ENCODE measurements around the gene SLC6A11. TPM values are rescaled to one million over a fixed set of nuclear protein-coding genes. Genes with fewer than 3 reads are reported as not detected.

SLC6A11 gene
- total and polyA plus RNA-seq, 2 donors (not counting 3 experiments of a cell fraction or from before 2014, with no cell fraction given): not detected

DNA sequence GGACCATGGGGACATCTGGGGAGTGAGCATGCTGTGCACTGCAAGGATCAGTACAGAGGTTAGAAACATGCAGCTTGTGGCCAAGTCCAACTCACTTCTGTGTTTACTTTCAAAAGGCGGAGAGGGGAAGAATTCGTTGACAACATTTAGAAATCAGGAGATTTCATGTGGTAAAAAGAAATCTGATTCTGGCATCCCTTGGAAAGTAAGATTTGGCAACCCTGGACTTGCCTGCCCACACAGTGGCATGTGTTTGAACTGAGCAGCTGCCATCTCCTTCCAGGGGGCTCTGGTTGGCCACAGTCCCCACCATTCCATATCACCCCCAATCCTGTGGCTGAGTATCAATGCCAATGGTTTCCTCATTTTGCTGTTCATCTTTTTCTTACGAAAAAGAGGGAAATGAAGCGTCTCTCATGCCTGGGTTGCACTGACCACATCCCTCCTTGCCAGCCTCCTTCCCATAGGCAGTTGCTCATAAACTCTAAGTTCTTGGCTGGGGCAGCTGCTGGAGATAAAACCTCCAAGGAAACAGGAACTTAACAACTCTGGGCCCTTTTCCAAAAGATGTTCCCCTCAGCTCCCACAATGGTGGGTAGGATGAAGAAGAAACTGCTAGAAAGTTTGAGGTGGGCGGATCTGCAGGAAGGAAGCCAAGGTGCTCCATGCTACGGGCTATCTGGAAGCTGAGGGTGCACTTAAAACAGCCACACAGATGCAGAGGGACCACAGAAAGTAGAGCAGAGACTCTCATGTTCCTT lies 29.2 kb downstream of the SLC6A11 start:
- dilution Hi-C loops (cut with MboI; ENCODE audit: extremely low pct_ligation_motif_present, low sequenced_read_pairs): no loop called here
- no peak overlapping the region for H2AFZ ChIP-seq (ENCODE audit: low read depth, low read length)
- no peaks in the 10 kb centered on the region for H3K36me3 ChIP-seq (ENCODE audit: control insufficient read depth in 2 of 2, extremely low read depth in 1 of 2, insufficient read depth in 2 of 2, low read length in 2 of 2)
- H3K4me1 ChIP-seq (ENCODE audit: control insufficient read depth, extremely low read depth, insufficient read depth, low read length): no peaks in the 10 kb centered on the region
- ChIA-PET POLR2A (no interaction called here), CTCF (no interaction called here)
- H3K9me1 ChIP-seq (replicated peaks; ENCODE audit: control insufficient read depth, extremely low read depth, insufficient read depth, low read length): no peaks in the 10 kb centered on the region
- TF ChIP-seq POLR2A (IDR thresholded peaks at IDR 0.05; ENCODE audit: low read depth, low read length) (no peak), FOS (IDR thresholded peaks at IDR 0.05; ENCODE audit: borderline replicate concordance, insufficient read depth, low read length) (no peak), EZH2 (IDR thresholded peaks at IDR 0.05; ENCODE audit: borderline replicate concordance, low read depth, low read length, severe bottlenecking) (no peak), POLR2AphosphoS5 (IDR thresholded peaks at IDR 0.05; ENCODE audit: insufficient read depth, low read depth, low read length) (no peak), MYC (IDR thresholded peaks at IDR 0.05; ENCODE audit: low read depth, low read length) (no peak), JUN (IDR thresholded peaks at IDR 0.05; ENCODE audit: borderline replicate concordance, insufficient read depth, insufficient read length, low read depth) (no peak), GATA2 (IDR thresholded peaks at IDR 0.05; ENCODE audit: insufficient read depth, insufficient read length, low read depth, low read length) (no peak)
- TF ChIP-seq, protein P1, sequence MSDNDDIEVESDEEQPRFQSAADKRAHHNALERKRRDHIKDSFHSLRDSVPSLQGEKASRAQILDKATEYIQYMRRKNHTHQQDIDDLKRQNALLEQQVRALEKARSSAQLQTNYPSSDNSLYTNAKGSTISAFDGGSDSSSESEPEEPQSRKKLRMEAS (IDR thresholded peaks at IDR 0.05; ENCODE audit: insufficient read depth, insufficient read length): no peak
- TF ChIP-seq, protein P2, sequence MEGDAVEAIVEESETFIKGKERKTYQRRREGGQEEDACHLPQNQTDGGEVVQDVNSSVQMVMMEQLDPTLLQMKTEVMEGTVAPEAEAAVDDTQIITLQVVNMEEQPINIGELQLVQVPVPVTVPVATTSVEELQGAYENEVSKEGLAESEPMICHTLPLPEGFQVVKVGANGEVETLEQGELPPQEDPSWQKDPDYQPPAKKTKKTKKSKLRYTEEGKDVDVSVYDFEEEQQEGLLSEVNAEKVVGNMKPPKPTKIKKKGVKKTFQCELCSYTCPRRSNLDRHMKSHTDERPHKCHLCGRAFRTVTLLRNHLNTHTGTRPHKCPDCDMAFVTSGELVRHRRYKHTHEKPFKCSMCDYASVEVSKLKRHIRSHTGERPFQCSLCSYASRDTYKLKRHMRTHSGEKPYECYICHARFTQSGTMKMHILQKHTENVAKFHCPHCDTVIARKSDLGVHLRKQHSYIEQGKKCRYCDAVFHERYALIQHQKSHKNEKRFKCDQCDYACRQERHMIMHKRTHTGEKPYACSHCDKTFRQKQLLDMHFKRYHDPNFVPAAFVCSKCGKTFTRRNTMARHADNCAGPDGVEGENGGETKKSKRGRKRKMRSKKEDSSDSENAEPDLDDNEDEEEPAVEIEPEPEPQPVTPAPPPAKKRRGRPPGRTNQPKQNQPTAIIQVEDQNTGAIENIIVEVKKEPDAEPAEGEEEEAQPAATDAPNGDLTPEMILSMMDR (IDR thresholded peaks at IDR 0.05; ENCODE audit: extremely low read depth in 1 of 2, insufficient read depth in 1 of 2, low read depth in 1 of 2, low read length in 2 of 2): no peak
- H3K9ac ChIP-seq (replicated peaks; ENCODE audit: extremely low read depth, insufficient read depth, low read length): no peak overlapping the region
- BruUV-seq (replicated peaks): no TSS peak
- H3K27ac ChIP-seq (ENCODE audit: insufficient read depth, low read depth, low read length): no peak overlapping the region
- FAIRE-seq (no peak), DNase-seq (ENCODE audit: low read depth, low spot score) (no peak)
- H3K27me3 ChIP-seq (ENCODE audit: control insufficient read depth in 2 of 2, insufficient read depth in 2 of 2, low read length in 2 of 2): no peaks in the 10 kb centered on the region
- H4K20me1 ChIP-seq (replicated peaks; ENCODE audit: control insufficient read depth, extremely low read depth, insufficient read depth, low read length): no peaks in the 10 kb centered on the region
- intact Hi-C loops (cut with micrococcal nuclease): no loop called here
- H3K4me3 ChIP-seq (replicated peaks in 1 of 3; ENCODE audit: insufficient read depth in 1 of 3, low read depth in 1 of 3, low read length in 3 of 3): no peak overlapping the region
- H3K79me2 ChIP-seq (ENCODE audit: control insufficient read depth, insufficient read depth, low read length): no peaks in the 10 kb centered on the region
- H3K4me2 ChIP-seq (ENCODE audit: insufficient read depth, low read length): no peak overlapping the region
- no peaks in the 10 kb centered on the region for H3K9me3 ChIP-seq (replicated peaks; ENCODE audit: control insufficient read depth, insufficient read depth, low read length)
